ENCODE data around the gene CSNK1D.

DNA sequence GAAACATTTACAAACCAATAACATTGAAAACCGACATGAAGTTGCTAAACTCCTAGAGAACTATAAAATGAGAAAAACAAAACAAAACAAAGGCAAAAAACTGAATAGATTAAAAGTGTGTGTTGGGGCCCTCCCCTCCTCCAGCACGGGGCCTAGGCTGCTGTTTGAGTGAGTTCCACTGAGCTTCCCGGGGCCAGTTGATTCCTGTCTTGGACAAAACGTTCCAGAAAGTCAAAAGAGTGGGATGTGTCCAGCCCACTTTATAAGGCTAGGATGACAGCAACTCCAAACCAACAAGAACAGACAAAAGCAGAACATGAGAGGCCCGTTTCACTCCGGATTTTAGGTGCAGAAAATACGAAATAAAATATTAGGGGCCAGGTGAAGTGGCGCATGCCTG, 11.6 kb upstream of the CSNK1D start:
- TF ChIP-seq, protein P1, sequence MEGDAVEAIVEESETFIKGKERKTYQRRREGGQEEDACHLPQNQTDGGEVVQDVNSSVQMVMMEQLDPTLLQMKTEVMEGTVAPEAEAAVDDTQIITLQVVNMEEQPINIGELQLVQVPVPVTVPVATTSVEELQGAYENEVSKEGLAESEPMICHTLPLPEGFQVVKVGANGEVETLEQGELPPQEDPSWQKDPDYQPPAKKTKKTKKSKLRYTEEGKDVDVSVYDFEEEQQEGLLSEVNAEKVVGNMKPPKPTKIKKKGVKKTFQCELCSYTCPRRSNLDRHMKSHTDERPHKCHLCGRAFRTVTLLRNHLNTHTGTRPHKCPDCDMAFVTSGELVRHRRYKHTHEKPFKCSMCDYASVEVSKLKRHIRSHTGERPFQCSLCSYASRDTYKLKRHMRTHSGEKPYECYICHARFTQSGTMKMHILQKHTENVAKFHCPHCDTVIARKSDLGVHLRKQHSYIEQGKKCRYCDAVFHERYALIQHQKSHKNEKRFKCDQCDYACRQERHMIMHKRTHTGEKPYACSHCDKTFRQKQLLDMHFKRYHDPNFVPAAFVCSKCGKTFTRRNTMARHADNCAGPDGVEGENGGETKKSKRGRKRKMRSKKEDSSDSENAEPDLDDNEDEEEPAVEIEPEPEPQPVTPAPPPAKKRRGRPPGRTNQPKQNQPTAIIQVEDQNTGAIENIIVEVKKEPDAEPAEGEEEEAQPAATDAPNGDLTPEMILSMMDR (IDR thresholded peaks at IDR 0.05): no peak
- TF ChIP-seq POLR2A (IDR thresholded peaks at IDR 0.05): no peak
